ENCODE data around the gene GRK2.

Gene GRK2

DNA sequence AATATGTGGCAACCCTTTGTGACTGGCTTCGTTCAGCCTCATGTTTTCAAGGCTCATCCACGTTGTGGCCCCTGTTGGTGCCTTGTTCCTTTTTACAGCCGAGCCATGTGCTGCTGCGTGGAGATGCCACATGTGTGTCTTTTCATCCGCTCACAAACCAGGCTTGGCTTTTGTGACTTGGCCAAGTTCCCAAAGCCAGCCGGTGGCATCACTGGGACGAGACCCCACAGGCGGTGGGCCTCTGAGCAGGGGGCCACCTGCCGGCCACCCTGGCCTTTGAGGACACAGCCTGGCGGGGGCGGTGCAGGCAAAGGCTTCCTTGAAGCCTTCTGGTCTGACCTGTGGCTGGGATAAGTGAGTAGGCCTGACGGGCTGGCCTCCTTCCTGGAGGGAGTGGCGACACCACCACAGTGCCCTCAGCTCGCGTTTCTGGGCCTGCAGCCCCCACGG lies 10.5 kb downstream of the GRK2 start:
- TF ChIP-seq, protein P1, sequence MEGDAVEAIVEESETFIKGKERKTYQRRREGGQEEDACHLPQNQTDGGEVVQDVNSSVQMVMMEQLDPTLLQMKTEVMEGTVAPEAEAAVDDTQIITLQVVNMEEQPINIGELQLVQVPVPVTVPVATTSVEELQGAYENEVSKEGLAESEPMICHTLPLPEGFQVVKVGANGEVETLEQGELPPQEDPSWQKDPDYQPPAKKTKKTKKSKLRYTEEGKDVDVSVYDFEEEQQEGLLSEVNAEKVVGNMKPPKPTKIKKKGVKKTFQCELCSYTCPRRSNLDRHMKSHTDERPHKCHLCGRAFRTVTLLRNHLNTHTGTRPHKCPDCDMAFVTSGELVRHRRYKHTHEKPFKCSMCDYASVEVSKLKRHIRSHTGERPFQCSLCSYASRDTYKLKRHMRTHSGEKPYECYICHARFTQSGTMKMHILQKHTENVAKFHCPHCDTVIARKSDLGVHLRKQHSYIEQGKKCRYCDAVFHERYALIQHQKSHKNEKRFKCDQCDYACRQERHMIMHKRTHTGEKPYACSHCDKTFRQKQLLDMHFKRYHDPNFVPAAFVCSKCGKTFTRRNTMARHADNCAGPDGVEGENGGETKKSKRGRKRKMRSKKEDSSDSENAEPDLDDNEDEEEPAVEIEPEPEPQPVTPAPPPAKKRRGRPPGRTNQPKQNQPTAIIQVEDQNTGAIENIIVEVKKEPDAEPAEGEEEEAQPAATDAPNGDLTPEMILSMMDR (IDR thresholded peaks at IDR 0.05), result no peak
- peaks cover 27 to 36% (median 32%) of the 10 kb centered on the region in 3 donors for H3K36me3 ChIP-seq
- peaks cover 5 to 75% (median 68%) of the 10 kb centered on the region in 4 donors for H3K4me1 ChIP-seq
- H3K4me3 ChIP-seq, result peak overlapping the region; percentile 36 to 40
- H3K27me3 ChIP-seq, result no peaks in the 10 kb centered on the region
- peak overlapping the region; percentile 79 to 93 for H3K27ac ChIP-seq
- DNase-seq, result peak; percentile 53 to 70
- H3K9me3 ChIP-seq, result no peaks in the 10 kb centered on the region
- intact Hi-C loops (cut with DNase I; ENCODE audit: low total_unique reads), result no loop called here

DNA sequence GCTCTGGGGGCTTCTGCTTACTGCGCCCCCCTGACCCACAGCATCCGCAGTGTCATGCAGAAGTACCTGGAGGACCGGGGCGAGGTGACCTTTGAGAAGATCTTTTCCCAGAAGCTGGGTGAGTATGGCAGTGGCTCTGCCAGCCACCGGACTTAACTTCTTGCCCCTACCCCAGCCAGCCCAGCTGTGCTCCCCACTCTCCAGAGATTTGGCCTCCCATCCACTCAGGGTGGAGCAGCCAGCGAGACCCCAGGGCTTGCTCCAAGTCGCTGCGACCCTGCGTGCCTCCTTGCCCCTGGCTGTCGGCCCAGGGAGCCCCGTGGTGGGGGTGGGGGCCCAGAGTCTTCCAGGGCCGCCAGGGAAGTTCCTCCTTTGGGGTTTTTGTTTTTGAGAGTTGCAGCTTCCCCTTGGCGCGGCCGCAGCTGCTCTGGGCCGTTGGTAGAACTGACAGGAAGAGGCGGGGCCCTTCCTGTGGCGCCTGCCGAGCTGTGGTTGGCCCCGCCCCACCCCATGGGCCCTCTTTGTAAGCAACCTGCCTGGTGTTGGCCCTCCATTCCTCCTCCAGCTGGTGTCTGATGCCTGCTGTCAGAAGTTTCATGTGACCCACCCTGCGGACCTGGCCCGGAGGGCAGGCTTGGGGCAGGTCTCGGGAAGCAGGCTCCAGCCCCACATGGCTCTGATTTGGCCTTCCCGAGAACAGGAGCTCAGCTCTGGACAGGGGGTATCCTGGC lies 11.1 kb downstream of the GRK2 start:
- TF ChIP-seq, protein P1 (IDR thresholded peaks at IDR 0.05), result no peak
- peaks cover 33 to 42% (median 38%) of the 10 kb centered on the region in 3 donors for H3K36me3 ChIP-seq
- H3K27me3 ChIP-seq, result no peaks in the 10 kb centered on the region
- DNase-seq, result peak; percentile 95
- peak overlapping the region; percentile 36 to 40 for H3K4me3 ChIP-seq
- intact Hi-C loops (cut with DNase I; ENCODE audit: low total_unique reads), result no loop called here
- H3K27ac ChIP-seq, result peak overlapping the region; percentile 79 to 93
- no peaks in the 10 kb centered on the region for H3K9me3 ChIP-seq
- H3K4me1 ChIP-seq, result peaks cover 5 to 69% (median 62%) of the 10 kb centered on the region in 4 donors

DNA sequence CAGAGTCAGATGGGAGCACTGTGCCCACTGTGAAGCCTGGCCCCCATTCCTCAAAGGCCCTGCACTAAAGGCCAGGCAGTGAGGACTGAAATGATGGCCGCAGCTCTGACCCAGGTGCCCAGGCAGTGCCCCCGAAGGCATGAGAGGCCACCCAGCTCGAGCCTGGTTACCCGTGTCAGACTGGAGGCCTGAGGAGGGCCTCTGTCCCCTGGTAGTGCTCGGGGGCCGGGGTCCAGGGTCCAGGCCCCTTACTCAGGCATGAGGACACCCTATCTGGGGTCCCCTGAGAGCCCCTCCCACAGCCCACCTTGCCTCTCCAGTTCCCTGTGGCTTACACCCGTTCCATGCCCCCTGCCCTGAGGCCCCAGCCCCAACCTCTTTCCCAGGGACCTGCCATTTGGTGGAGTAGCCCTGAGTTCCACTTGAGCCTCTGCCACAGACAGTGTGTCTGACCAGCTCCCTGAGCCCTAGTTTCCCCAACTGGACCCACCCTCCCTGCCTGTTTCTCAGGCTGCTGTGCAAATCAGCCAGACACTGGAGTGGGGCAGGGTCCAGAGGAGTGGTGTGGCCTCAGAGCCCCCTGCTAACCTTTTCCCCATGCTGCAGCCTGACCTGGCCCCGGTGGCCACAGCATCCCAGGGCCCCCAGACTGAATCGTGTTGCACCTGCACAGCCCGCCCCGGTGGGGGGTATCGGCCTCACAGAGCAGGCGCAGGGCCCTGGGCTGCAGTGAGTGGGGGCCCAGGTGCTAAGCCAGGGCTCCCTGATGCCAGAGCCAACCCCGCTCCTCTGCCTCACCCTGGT lies 12.1 kb downstream of the GRK2 start:
- Histone ChIP-seq H3K4me3 (peak overlapping the region in 1 of 2 donors; percentile 40), H3K27me3 (no peaks in the 10 kb centered on the region), H3K27ac (peak overlapping the region; percentile 79 to 93), H3K4me1 (peaks cover 5 to 60% (median 53%) of the 10 kb centered on the region in 4 donors), H3K9me3 (no peaks in the 10 kb centered on the region), H3K36me3 (peaks cover 43 to 52% (median 47%) of the 10 kb centered on the region in 3 donors)
- intact Hi-C loops (cut with DNase I; ENCODE audit: low total_unique reads), result no loop called here
- peak in 1 of 2 donors; percentile 62 for DNase-seq
- TF ChIP-seq, protein P1 (IDR thresholded peaks at IDR 0.05), result no peak

DNA sequence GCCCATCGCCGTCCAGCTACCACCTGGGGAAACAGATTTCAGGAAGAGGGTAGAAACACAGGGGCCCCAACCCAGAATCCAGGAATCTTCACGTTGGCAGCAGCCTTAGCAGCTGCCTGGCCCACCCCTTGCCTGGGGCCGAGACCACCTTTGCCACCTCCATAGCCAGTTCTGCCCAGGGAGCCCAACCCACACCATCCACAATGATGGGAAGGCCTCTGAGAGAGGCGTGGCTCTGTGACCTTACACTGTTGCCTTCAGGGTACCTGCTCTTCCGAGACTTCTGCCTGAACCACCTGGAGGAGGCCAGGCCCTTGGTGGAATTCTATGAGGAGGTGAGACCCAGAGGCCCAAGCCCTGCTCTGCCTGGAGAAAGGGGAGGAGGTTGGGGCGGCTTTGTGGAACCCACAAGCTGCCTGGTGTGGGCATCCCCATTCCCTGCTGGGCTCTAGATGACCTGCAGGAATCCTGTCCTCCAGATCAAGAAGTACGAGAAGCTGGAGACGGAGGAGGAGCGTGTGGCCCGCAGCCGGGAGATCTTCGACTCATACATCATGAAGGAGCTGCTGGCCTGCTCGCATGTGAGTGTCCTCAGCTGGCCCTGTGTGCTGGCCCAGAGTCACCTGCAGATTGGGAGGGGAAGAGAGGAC lies 12.8 kb downstream of the GRK2 start:
- Histone ChIP-seq H3K4me3 (no peak overlapping the region), H3K27ac (peak overlapping the region; percentile 79 to 93), H3K9me3 (no peaks in the 10 kb centered on the region), H3K36me3 (peaks cover 50 to 59% (median 54%) of the 10 kb centered on the region in 3 donors), H3K4me1 (peaks cover 5 to 53% (median 46%) of the 10 kb centered on the region in 4 donors), H3K27me3 (no peaks in the 10 kb centered on the region)
- DNase-seq, result peak in 1 of 2 donors; percentile 63
- intact Hi-C loops (cut with DNase I; ENCODE audit: low total_unique reads), result no loop called here
- TF ChIP-seq, protein P1 (IDR thresholded peaks at IDR 0.05), result no peak

DNA sequence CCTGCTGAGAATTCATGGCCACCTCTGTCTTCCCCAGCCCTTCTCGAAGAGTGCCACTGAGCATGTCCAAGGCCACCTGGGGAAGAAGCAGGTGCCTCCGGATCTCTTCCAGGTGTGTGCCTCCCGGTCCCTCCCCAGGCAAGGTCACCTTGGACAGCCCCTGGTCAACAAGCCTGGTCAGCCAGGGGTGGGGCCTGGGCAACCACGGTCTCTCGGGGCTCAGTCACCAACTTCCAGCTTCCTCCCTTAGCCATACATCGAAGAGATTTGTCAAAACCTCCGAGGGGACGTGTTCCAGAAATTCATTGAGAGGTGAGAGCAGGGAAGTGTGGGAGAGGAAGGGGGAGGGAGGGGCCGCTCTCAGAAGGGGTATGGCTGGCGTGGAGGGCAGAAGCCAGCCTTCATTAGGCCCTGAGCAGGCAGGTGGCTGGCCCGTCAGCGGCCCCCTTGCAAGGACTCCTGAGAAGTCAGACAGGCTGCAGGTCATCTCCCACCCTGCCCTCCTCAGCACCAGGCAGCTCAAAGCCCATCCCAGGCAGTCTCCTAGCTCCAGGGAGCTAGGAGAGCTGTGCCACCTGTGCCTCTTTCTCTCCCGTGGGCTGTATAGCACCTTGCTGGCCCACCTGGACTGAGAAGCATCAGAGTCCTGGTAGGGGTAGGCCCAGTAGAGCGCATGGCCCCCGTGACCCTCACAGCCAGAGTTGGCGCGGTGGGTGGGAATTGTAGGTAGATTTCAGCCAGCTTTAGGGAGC lies 13.5 kb downstream of the GRK2 start:
- Histone ChIP-seq H3K27me3 (no peaks in the 10 kb centered on the region), H3K36me3 (peaks cover 57 to 66% (median 61%) of the 10 kb centered on the region in 3 donors), H3K4me3 (no peak overlapping the region), H3K27ac (peak overlapping the region; percentile 14 to 18), H3K4me1 (peaks cover 5 to 46% (median 40%) of the 10 kb centered on the region in 4 donors), H3K9me3 (no peaks in the 10 kb centered on the region)
- intact Hi-C loops (cut with DNase I; ENCODE audit: low total_unique reads), result no loop called here
- DNase-seq, result peak in 1 of 2 donors; percentile 48
- TF ChIP-seq, protein P1 (IDR thresholded peaks at IDR 0.05), result no peak
